ENCODE data around the gene WDR82.

WDR82 gene

GRCh38 chr3:52250122-52250521 lies 28.3 kb downstream of the WDR82 start:
- TF ChIP-seq CTCF (conservative IDR thresholded peaks at IDR 0.05), result no peak

GRCh38 chr3:52249683-52250082 lies 28.8 kb downstream of the WDR82 start:
- H3K27ac ChIP-seq, result no peak overlapping the region
- TF ChIP-seq CTCF (conservative IDR thresholded peaks at IDR 0.05), result no peak

More at GRCh38 chr3:52250122-52250521, 28.3 kb downstream of the WDR82 start:
- no peak overlapping the region for H3K27ac ChIP-seq

GRCh38 chr3:52248816-52249547 lies 29.5 kb downstream of the WDR82 start:
- TF ChIP-seq CTCF (conservative IDR thresholded peaks at IDR 0.05), result no peak
- no peak overlapping the region for H3K27ac ChIP-seq

GRCh38 chr3:52248165-52248541 lies 30.3 kb downstream of the WDR82 start:
- no peak overlapping the region for H3K27ac ChIP-seq
- TF ChIP-seq CTCF (conservative IDR thresholded peaks at IDR 0.05), result no peak

- TF ChIP-seq CTCF (conservative IDR thresholded peaks at IDR 0.05), result no peak
Measured at GRCh38 chr3:52247409-52248164, 30.9 kb downstream of the WDR82 start.

GRCh38 chr3:52246728-52247408 lies 31.6 kb downstream of the WDR82 start:
- TF ChIP-seq CTCF (conservative IDR thresholded peaks at IDR 0.05), result no peak
- H3K27ac ChIP-seq, result peak overlapping the region; percentile 83

More at GRCh38 chr3:52247409-52248164, 30.9 kb downstream of the WDR82 start:
- H3K27ac ChIP-seq, result no peak overlapping the region

- no peak for TF ChIP-seq CTCF (conservative IDR thresholded peaks at IDR 0.05)
Measured at GRCh38 chr3:52246264-52246620, 32.2 kb downstream of the WDR82 start.

More at GRCh38 chr3:52246264-52246620, 32.2 kb downstream of the WDR82 start:
- peak overlapping the region; percentile 83 for H3K27ac ChIP-seq
